Muscle of arm (tissue), 12 donors: Measurements from ENCODE around the gene PSG11. TPM values are rescaled to one million over a fixed set of nuclear protein-coding genes. Genes with fewer than 3 reads are reported as not detected.
"Not testable (repeated sequence)": the region's sequence is repeated elsewhere in the genome, so short reads cannot be mapped to it uniquely, and the experiment has no call there.

Experiments used
- DNase-seq: peaks from one replicate; pipeline ENCODE4 v3.0.0-alpha.2; 2013
- polyA plus RNA-seq, 12 donors: library from polyadenylated mRNA; unstranded; fragments of 120-200 nt; gene quantifications; one replicate each; pipeline ENCODE4 v1.2.1, GENCODE V29; 2013; ENCODE audit not compliant: insufficient read length in 12 of 12

PSG11 gene
- polyA plus RNA-seq, 12 donors = 0.29 to 2.0 (median 0.75) TPM; not detected in 2

- DNase-seq = not testable (repeated sequence)
Observed at GRCh38 chr19:42989186-42989585, 37.1 kb downstream of the PSG11 start.

GRCh38 chr19:42988206-42988605 lies 38.1 kb downstream of the PSG11 start:
- DNase-seq = not testable (repeated sequence)

- no peak for DNase-seq
Observed at GRCh38 chr19:42985588-42985987, 40.7 kb downstream of the PSG11 start.

- not testable (repeated sequence) for DNase-seq
Observed at GRCh38 chr19:42982111-42982510, 44.2 kb downstream of the PSG11 start.

GRCh38 chr19:42971451-42971850 lies 54.8 kb downstream of the PSG11 start:
- not testable (repeated sequence) for DNase-seq

GRCh38 chr19:42965176-42965575 lies 61.1 kb downstream of the PSG11 start:
- no peak for DNase-seq

GRCh38 chr19:42961119-42961518 lies 65.2 kb downstream of the PSG11 start:
- DNase-seq = no peak

Other genes with a start within 250 kb of the PSG11 start
- 1 to 10 TPM in 1 of 12 donors, under 1 TPM in 8, not detected in 3; 0.12 to 1.4 (median 0.26) TPM for gene PSG1, start 146.8 kb downstream of the PSG11 start, polyA plus RNA-seq
- under 1 TPM in 6 of 12 donors, not detected in 6; 0.16 to 0.70 (median 0.47) TPM for gene PSG6, start 108.6 kb downstream of the PSG11 start, polyA plus RNA-seq
- under 1 TPM in 4 of 12 donors, not detected in 8; 0.11 to 0.78 (median 0.53) TPM for gene PSG7, start 89.3 kb downstream of the PSG11 start, polyA plus RNA-seq
- gene PSG2, start 56.2 kb upstream of the PSG11 start, polyA plus RNA-seq = under 1 TPM in 10 of 12 donors, not detected in 2; 0.21 to 0.79 (median 0.34) TPM
- under 1 TPM in 10 of 12 donors, not detected in 2; 0.28 to 0.94 (median 0.59) TPM for gene PSG5, start 160.1 kb upstream of the PSG11 start, polyA plus RNA-seq
- gene PSG4, start 179.2 kb upstream of the PSG11 start, polyA plus RNA-seq = 1 to 10 TPM in 1 of 12 donors, under 1 TPM in 9, not detected in 2; 0.36 to 1.8 (median 0.67) TPM
- gene PSG9, start 243.1 kb upstream of the PSG11 start, polyA plus RNA-seq = 1 to 10 TPM in 1 of 12 donors, under 1 TPM in 8, not detected in 3; 0.16 to 1.1 (median 0.46) TPM